Smooth muscle cell of the brain vasculature (primary cell): ENCODE results near the gene EXO5.
"Not testable (repeated sequence)": the region's sequence is repeated elsewhere in the genome, so short reads cannot be mapped to it uniquely, and the experiment has no call there.

ENCODE experiments used
- DNase-seq: peaks from one replicate; pipeline ENCODE4 v3.0.0-alpha.2; 2012; ENCODE audit warnings: low read depth, low spot score

Gene EXO5

GRCh38 chr1:40546957-40547356 is 38.4 kb downstream of the EXO5 start:
- DNase-seq = no peak

GRCh38 chr1:40553017-40553416 is 44.5 kb downstream of the EXO5 start:
- DNase-seq = no peak

DNA sequence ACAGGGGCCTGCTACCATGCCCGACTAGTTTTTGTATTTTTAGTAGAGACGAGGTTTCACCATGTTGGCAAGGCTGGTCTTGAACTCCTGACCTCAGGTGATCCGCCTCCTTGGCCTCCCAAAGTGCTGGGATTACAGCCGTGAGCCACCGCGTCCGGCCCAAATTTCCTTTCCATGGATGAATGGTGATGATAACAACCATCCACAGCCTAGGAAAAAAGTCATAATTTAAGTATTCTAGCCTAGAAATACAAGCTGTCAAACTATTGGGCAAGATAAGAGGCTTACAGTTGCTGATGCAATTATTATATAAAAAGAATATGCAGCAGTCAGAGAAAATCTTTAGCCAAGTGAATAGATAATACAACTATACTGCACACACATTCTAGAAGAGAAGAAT is 46.2 kb downstream of the EXO5 start:
- not testable (repeated sequence) for DNase-seq

DNA sequence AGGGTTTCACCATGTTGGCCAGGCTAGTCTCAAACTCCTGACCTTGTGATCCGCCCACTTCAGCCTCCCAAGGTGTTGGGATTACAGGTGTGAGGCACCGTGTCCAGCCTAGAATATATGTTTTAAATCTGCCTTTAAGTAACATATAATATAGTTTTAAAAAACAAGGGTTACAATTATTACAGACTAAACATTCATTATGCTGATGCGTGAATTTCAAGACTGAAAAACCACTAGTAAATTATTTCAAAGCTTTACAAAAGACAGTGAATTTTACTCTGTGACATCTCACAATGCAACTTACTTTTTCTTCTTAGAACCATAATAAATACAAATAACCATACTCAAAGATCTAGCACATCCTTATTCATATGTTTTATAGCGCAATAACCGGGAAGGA is 47.6 kb downstream of the EXO5 start:
- DNase-seq = no peak

GRCh38 chr1:40558241-40558640 is 49.7 kb downstream of the EXO5 start:
- DNase-seq = not testable (repeated sequence)

DNA sequence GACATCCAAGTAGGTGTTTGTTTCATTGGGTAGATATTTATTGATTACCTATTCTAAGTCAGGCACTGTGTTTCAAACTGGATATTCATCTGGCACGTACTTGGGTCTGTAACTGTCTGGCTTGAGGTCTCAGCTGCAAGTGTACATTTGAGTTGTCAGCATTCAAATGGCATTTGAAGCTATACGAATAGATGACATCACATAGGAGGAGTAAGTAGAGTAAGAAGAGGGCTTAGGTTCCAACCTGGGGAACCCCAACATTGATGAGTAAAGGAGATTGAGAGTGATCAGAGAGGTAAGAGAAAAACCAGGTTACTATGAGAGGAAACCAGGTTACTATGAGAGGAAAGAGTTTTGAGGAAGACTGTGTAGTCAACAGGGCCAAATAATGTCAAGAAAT is 53.6 kb downstream of the EXO5 start:
- no peak for DNase-seq

DNA sequence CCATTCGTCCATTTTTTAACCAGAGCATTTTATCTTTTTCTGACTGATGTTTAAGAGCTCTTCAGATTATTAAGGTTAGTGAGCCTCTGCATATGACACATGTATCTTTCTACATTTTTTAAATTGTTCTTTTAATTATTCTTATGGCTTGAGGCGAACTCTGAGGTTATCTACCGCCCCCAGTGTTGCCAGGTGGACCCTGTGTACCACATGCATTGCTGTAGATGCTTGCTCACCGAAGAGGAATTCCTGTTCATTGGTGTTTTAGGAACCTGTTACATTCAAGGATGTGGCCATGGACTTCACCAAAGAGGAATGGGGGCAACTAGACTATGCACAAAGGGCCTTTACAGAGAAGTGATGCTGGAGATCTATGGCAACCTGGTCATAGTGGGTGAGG is 54.7 kb downstream of the EXO5 start:
- DNase-seq = no peak

GRCh38 chr1:40564506-40564905 is 55.9 kb downstream of the EXO5 start:
- DNase-seq = no peak

- DNase-seq = no peak
Measured at GRCh38 chr1:40564913-40565312, 56.3 kb downstream of the EXO5 start.
